ENCODE data around the gene NOC2L.

The NOC2L gene

GRCh38 chr1:941015-941587 lies 18.0 kb downstream of the NOC2L start:
- DNase-seq: no peak

GRCh38 chr1:940107-941014 lies 18.7 kb downstream of the NOC2L start:
- DNase-seq: no peak

GRCh38 chr1:939511-940106 lies 19.4 kb downstream of the NOC2L start:
- DNase-seq: no peak

GRCh38 chr1:938711-939489 lies 20.2 kb downstream of the NOC2L start:
- no peak for DNase-seq

GRCh38 chr1:938088-938683 lies 20.9 kb downstream of the NOC2L start:
- DNase-seq: no peak

GRCh38 chr1:937521-937920 lies 21.5 kb downstream of the NOC2L start:
- no peak for DNase-seq

GRCh38 chr1:936348-937264 lies 22.4 kb downstream of the NOC2L start:
- DNase-seq: no peak

GRCh38 chr1:935751-936231 lies 23.3 kb downstream of the NOC2L start:
- DNase-seq: no peak

- no peak for DNase-seq
These were observed 23.9 kb downstream of the NOC2L start for GRCh38 chr1:934991-935750.

- no peak for DNase-seq
These were observed 25.5 kb downstream of the NOC2L start for GRCh38 chr1:933603-933940.

GRCh38 chr1:932776-933602 lies 26.1 kb downstream of the NOC2L start:
- no peak for DNase-seq

GRCh38 chr1:932173-932510 lies 26.9 kb downstream of the NOC2L start:
- no peak for DNase-seq

GRCh38 chr1:931380-932172 lies 27.5 kb downstream of the NOC2L start:
- no peak for DNase-seq

GRCh38 chr1:930633-931138 lies 28.4 kb downstream of the NOC2L start:
- DNase-seq: no peak

GRCh38 chr1:929712-930632 lies 29.1 kb downstream of the NOC2L start:
- no peak for DNase-seq

- no peak for DNase-seq
These were observed 30.0 kb downstream of the NOC2L start for GRCh38 chr1:928825-929661.

GRCh38 chr1:927748-928147 lies 31.3 kb downstream of the NOC2L start:
- no peak for DNase-seq
